HepG2 (cell line): ENCODE measurements around the gene RSF1.

Experiments
- CEBPB ChIP-seq: IDR thresholded peaks from 2 replicates; pipeline ENCODE4 v1.6.1; 2011; ENCODE audit warnings: low read depth, low read length, improper control_type of control experiment, borderline replicate concordance
- EZH2 ChIP-seq: conservative IDR thresholded peaks from 2 replicates; pipeline ENCODE4 v1.6.1; 2012; ENCODE audit warnings: mild to moderate bottlenecking, low read depth, low read length, moderate library complexity
- FOXJ3 ChIP-seq: sonication (generic); formaldehyde crosslinking; IDR thresholded peaks from 2 replicates; pipeline ENCODE4 v1.4.0; 2020; ENCODE audit warnings: missing genetic modification reagents, mild to moderate bottlenecking, borderline replicate concordance
- HDAC1 ChIP-seq: sonication (generic); formaldehyde crosslinking; IDR thresholded peaks from 2 replicates; pipeline ENCODE4 v1.5.1; 2020; ENCODE audit warnings: mild to moderate bottlenecking, missing genetic modification reagents
- NR2F1 ChIP-seq, 2 experiments: fragments of 450-650 bp in 1 of 2; formaldehyde crosslinking in 1 of 2; IDR thresholded peaks; 2 replicates each; pipeline versions ENCODE4 v1.5.0 to v1.6.1; 2016 to 2020; ENCODE audit warnings: mild to moderate bottlenecking in 1 of 2, missing compliant biosample characterization in 1 of 2, missing genetic modification reagents in 1 of 2, moderate library complexity in 1 of 2
- TCF12 ChIP-seq, 2 experiments: fragments of 450-650 bp in 1 of 2; sonication (generic) in 1 of 2; formaldehyde crosslinking in 1 of 2; IDR thresholded peaks; 2 replicates each; pipeline versions ENCODE4 v1.6.1 to v1.8.0; 2017 to 2022; ENCODE audit warnings: antibody characterized with exemption in 1 of 2, mild to moderate bottlenecking in 1 of 2, missing genetic modification reagents in 1 of 2, moderate library complexity in 1 of 2
- THAP7 ChIP-seq: sonication (generic); formaldehyde crosslinking; IDR thresholded peaks from 2 replicates; pipeline ENCODE4 v1.8.1; 2023; ENCODE audit warnings: mild to moderate bottlenecking, missing genetic modification reagents
- ZC3H4 ChIP-seq: sonication (generic); formaldehyde crosslinking; IDR thresholded peaks from 2 replicates; pipeline ENCODE4 v1.4.0; 2020; ENCODE audit warnings: missing genetic modification reagents, borderline replicate concordance
- ZFP37 ChIP-seq: sonication (generic); formaldehyde crosslinking; IDR thresholded peaks from 2 replicates; pipeline ENCODE4 v1.4.0; 2020; ENCODE audit warnings: missing genetic modification reagents, borderline replicate concordance
- ZNF232 ChIP-seq: sonication (generic); formaldehyde crosslinking; IDR thresholded peaks from 2 replicates; pipeline ENCODE4 v1.4.0; 2020; ENCODE audit warnings: missing genetic modification reagents, borderline replicate concordance
- ZNF335 ChIP-seq: sonication (generic); formaldehyde crosslinking; IDR thresholded peaks from 2 replicates; pipeline ENCODE4 v1.4.0; 2020; ENCODE audit warnings: missing genetic modification reagents
- TF ChIP-seq, protein P1 (sequence below): sonication (generic); formaldehyde crosslinking; IDR thresholded peaks from 2 replicates; pipeline ENCODE4 v1.4.0; 2020; ENCODE audit warnings: missing genetic modification reagents, borderline replicate concordance
- TF ChIP-seq, protein P2 (sequence below): sonication (generic); formaldehyde crosslinking; IDR thresholded peaks from 2 replicates; pipeline ENCODE4 v1.5.0; 2020; ENCODE audit warnings: mild to moderate bottlenecking, missing genetic modification reagents, moderate library complexity

- TF ChIP-seq CEBPB (no peak), THAP7 (CRISPR knock-in tag) (no peak), ZFP37 (CRISPR knock-in tag) (no peak), ZC3H4 (CRISPR knock-in tag) (no peak), FOXJ3 (CRISPR knock-in tag) (no peak), NR2F1 (CRISPR knock-in tag; IDR thresholded peaks at IDR 0.05) (no peak), EZH2 (no peak), HDAC1 (CRISPR knock-in tag) (no peak), ZNF232 (CRISPR knock-in tag) (no peak), ZNF335 (CRISPR knock-in tag) (no peak), TCF12 (IDR thresholded peaks at IDR 0.05) (no peak), TCF12 (CRISPR knock-in tag; IDR thresholded peaks at IDR 0.05) (no peak)
- TF ChIP-seq, protein P1, sequence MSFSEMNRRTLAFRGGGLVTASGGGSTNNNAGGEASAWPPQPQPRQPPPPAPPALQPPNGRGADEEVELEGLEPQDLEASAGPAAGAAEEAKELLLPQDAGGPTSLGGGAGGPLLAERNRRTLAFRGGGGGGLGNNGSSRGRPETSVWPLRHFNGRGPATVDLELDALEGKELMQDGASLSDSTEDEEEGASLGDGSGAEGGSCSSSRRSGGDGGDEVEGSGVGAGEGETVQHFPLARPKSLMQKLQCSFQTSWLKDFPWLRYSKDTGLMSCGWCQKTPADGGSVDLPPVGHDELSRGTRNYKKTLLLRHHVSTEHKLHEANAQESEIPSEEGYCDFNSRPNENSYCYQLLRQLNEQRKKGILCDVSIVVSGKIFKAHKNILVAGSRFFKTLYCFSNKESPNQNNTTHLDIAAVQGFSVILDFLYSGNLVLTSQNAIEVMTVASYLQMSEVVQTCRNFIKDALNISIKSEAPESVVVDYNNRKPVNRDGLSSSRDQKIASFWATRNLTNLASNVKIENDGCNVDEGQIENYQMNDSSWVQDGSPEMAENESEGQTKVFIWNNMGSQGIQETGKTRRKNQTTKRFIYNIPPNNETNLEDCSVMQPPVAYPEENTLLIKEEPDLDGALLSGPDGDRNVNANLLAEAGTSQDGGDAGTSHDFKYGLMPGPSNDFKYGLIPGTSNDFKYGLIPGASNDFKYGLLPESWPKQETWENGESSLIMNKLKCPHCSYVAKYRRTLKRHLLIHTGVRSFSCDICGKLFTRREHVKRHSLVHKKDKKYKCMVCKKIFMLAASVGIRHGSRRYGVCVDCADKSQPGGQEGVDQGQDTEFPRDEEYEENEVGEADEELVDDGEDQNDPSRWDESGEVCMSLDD, result no peak
- TF ChIP-seq, protein P2, sequence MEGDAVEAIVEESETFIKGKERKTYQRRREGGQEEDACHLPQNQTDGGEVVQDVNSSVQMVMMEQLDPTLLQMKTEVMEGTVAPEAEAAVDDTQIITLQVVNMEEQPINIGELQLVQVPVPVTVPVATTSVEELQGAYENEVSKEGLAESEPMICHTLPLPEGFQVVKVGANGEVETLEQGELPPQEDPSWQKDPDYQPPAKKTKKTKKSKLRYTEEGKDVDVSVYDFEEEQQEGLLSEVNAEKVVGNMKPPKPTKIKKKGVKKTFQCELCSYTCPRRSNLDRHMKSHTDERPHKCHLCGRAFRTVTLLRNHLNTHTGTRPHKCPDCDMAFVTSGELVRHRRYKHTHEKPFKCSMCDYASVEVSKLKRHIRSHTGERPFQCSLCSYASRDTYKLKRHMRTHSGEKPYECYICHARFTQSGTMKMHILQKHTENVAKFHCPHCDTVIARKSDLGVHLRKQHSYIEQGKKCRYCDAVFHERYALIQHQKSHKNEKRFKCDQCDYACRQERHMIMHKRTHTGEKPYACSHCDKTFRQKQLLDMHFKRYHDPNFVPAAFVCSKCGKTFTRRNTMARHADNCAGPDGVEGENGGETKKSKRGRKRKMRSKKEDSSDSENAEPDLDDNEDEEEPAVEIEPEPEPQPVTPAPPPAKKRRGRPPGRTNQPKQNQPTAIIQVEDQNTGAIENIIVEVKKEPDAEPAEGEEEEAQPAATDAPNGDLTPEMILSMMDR (CRISPR knock-in tag), result no peak
Observed at GRCh38 chr11:77705195-77705875, 115.2 kb downstream of the RSF1 start.
